ENCODE measurements around the gene NR1D2. TPM values are rescaled to one million over a fixed set of nuclear protein-coding genes. Genes with fewer than 3 reads are reported as not detected.

NR1D2 gene
- total and polyA plus RNA-seq, 2 of the 13 experiments (the other 11 are each of a cell fraction or from before 2014, with no cell fraction given) = 5.3 to 8.1 TPM

GRCh38 chr3:24005669-24006068 lies 60.6 kb downstream of the NR1D2 start:
- POLR2A ChIA-PET = no interaction called here
- H3K27me3 ChIP-seq (ENCODE audit: control insufficient read depth in 1 of 2, insufficient read depth in 2 of 2, low read length in 2 of 2) = peaks cover 0 to 10% of the 10 kb centered on the region in 2 experiments; a peak in 2 of 5 replicates
- no peaks in the 10 kb centered on the region for H3K9me3 ChIP-seq (ENCODE audit: low read length)
- FAIRE-seq (no peak), DNase-seq (ENCODE audit: low spot score) (no peak), ATAC-seq (no peak)
- intact Hi-C loops (cut with micrococcal nuclease; ENCODE audit: unreplicated experiment) (no loop called here), in situ Hi-C loops (cut with HindIII; ENCODE audit: extremely low pct_ligation_motif_present, low pct_unique_long_range_greater_than_20kb) (loop anchor here (25.0 kb wide), 1 partner anchor 682 kb away; no protein-coding TSS in a partner anchor)
- BruUV-seq (replicated peaks) = no TSS peak
- no peaks in the 10 kb centered on the region for H4K20me1 ChIP-seq (ENCODE audit: insufficient read depth, low read length)
- H3K4me2 ChIP-seq (ENCODE audit: low read depth, low read length) = no peak overlapping the region
- no peak overlapping the region for H3K4me3 ChIP-seq (replicated peaks in 1 of 3; ENCODE audit: insufficient read depth in 1 of 3, low read depth in 2 of 3, low read length in 3 of 3)
- no peak overlapping the region for H3K9ac ChIP-seq (ENCODE audit: insufficient read depth, low read depth, low read length)
- no peaks in the 10 kb centered on the region for H3K79me2 ChIP-seq (ENCODE audit: insufficient read depth, low read length)
- no peak overlapping the region for H2AFZ ChIP-seq (ENCODE audit: low read length)
- CTCF ChIA-PET (ENCODE audit: low intra/inter-chr PET ratio, low total read pairs) = no interaction called here
- 75% methylated on average over 8 of the region's 8 CpGs for WGBS (ENCODE audit: low lambda C conversion rate)
- H3K4me1 ChIP-seq (ENCODE audit: insufficient read depth, low read length) = no peaks in the 10 kb centered on the region
- no peak overlapping the region for H3K27ac ChIP-seq (ENCODE audit: extremely low read length, insufficient read depth, low read length)
- no peaks in the 10 kb centered on the region for H3K36me3 ChIP-seq (replicated peaks in 1 of 2; ENCODE audit: control insufficient read depth in 1 of 2, insufficient read depth in 2 of 2, low read length in 2 of 2)
- TF ChIP-seq FUBP1 (CRISPR knock-in tag; IDR thresholded peaks at IDR 0.05; ENCODE audit: borderline replicate concordance) = no peak
- no peak for TF ChIP-seq ZNF7 (CRISPR knock-in tag; IDR thresholded peaks at IDR 0.05)
- no peak for TF ChIP-seq ZNF562 (CRISPR knock-in tag; IDR thresholded peaks at IDR 0.05; ENCODE audit: borderline replicate concordance)
- no peak for TF ChIP-seq ZNF318 (CRISPR knock-in tag; IDR thresholded peaks at IDR 0.05)
- TF ChIP-seq YEATS4 (CRISPR knock-in tag; IDR thresholded peaks at IDR 0.05; ENCODE audit: borderline replicate concordance) = no peak
- TF ChIP-seq HINFP (CRISPR knock-in tag; IDR thresholded peaks at IDR 0.05; ENCODE audit: low read depth) = no peak
- TF ChIP-seq ZNF44 (CRISPR knock-in tag; IDR thresholded peaks at IDR 0.05) = no peak

All from HepG2 (cell line).